Vagina (tissue), 2 donors: ENCODE results near the gene FAM180A. TPM values are rescaled to one million over a fixed set of nuclear protein-coding genes. Genes with fewer than 3 reads are reported as not detected.

Source experiments
- DNase-seq, 2 donors: peaks; one replicate each; pipeline ENCODE4 v3.0.0-alpha.2; 2017; ENCODE audit errors: extremely low spot score in 2 of 2
- H3K27ac ChIP-seq: fragments of 200-600 bp; sonication (generic); one replicate; pipeline ENCODE4 v1.5.1; 2019
- H3K27me3 ChIP-seq: fragments of 200-600 bp; sonication (generic); one replicate; pipeline ENCODE4 v1.5.1; 2019
- H3K36me3 ChIP-seq, 2 donors: fragments of 200-600 bp; sonication (generic); one replicate each; pipeline ENCODE4 v1.5.1; 2017 to 2019
- H3K4me1 ChIP-seq: fragments of 200-600 bp; sonication (generic); one replicate; pipeline ENCODE4 v1.5.1; 2019
- H3K4me3 ChIP-seq, 2 donors: fragments of 200-600 bp; sonication (generic); 1 replicate in 1 of 2; 2 replicates in 1 of 2; pipeline ENCODE4 v1.5.1; 2016 to 2019
- H3K9me3 ChIP-seq: fragments of 200-600 bp; sonication (generic); one replicate; pipeline ENCODE4 v1.5.1; 2019
- CTCF ChIP-seq, 3 experiments: fragments of 450-650 bp in 2 of 3; fragments of 200-600 bp in 1 of 3; sonication (generic) in 1 of 3; IDR thresholded peaks; one replicate each; pipeline ENCODE4 v1.5.1; 2017 to 2019; ENCODE audit warnings: antibody characterized with exemption in 3 of 3, mild to moderate bottlenecking in 2 of 3, moderate library complexity in 2 of 3
- POLR2A ChIP-seq, 2 donors: fragments of 450-650 bp; IDR thresholded peaks; one replicate each; pipeline ENCODE4 v1.6.1; 2017; ENCODE audit warnings: antibody characterized with exemption in 2 of 2, mild to moderate bottlenecking in 2 of 2, moderate library complexity in 2 of 2
- POLR2AphosphoS5 ChIP-seq, 2 donors: sonication (generic); formaldehyde crosslinking; IDR thresholded peaks; one replicate each; pipeline ENCODE4 v1.9.0; 2017; ENCODE audit warnings: antibody characterized with exemption in 2 of 2, mild to moderate bottlenecking in 2 of 2, low read depth in 1 of 2; ENCODE audit not compliant: insufficient read depth in 1 of 2
- intact Hi-C: fragments of 100-400 bp; cut with DNase I; formaldehyde crosslinking; loops from one replicate; pipeline ENCODE4 v1.15.1; 2023
- total RNA-seq: library from RNA; depleted of rRNA; stranded (reverse); fragments of >200 nt; gene quantifications from one replicate; pipeline ENCODE4 v1.2.3, GENCODE V29; 2016

The FAM180A gene
- total RNA-seq, 1 donor from 2014 or later, result 7.1 TPM

GRCh38 chr7:135711139-135711469, 37.5 kb downstream of the FAM180A start:
- no peak overlapping the region for H3K27ac ChIP-seq
- DNase-seq, result no peak
- TF ChIP-seq POLR2A (IDR thresholded peaks at IDR 0.05) (no peak), CTCF (IDR thresholded peaks at IDR 0.05) (no peak), POLR2AphosphoS5 (IDR thresholded peaks at IDR 0.05; ENCODE audit: insufficient read depth in 1 of 2, low read depth in 1 of 2) (no peak)
- no peaks in the 10 kb centered on the region for H3K9me3 ChIP-seq
- intact Hi-C loops, result no loop called here
- peaks cover under 1% of the 10 kb centered on the region for H3K4me1 ChIP-seq
- H3K27me3 ChIP-seq, result no peaks in the 10 kb centered on the region
- no peak overlapping the region for H3K4me3 ChIP-seq
- no peaks in the 10 kb centered on the region for H3K36me3 ChIP-seq

GRCh38 chr7:135710417-135711138, 38.0 kb downstream of the FAM180A start:
- DNase-seq, result no peak
- Histone ChIP-seq H3K27me3 (no peaks in the 10 kb centered on the region), H3K36me3 (no peaks in the 10 kb centered on the region), H3K4me3 (peak overlapping the region in 1 of 2 donors; percentile 27), H3K9me3 (no peaks in the 10 kb centered on the region), H3K27ac (no peak overlapping the region), H3K4me1 (peaks cover 5% of the 10 kb centered on the region)
- TF ChIP-seq POLR2AphosphoS5 (IDR thresholded peaks at IDR 0.05; ENCODE audit: insufficient read depth in 1 of 2, low read depth in 1 of 2) (no peak), CTCF (IDR thresholded peaks at IDR 0.05) (no peak), POLR2A (IDR thresholded peaks at IDR 0.05) (no peak)
- intact Hi-C loops, result no loop called here

- no peak for DNase-seq
- intact Hi-C loops, result no loop called here
- no peaks in the 10 kb centered on the region for H3K27me3 ChIP-seq
- peaks cover 5% of the 10 kb centered on the region for H3K4me1 ChIP-seq
- no peaks in the 10 kb centered on the region for H3K9me3 ChIP-seq
- TF ChIP-seq POLR2AphosphoS5 (IDR thresholded peaks at IDR 0.05; ENCODE audit: insufficient read depth in 1 of 2, low read depth in 1 of 2) (no peak), CTCF (IDR thresholded peaks at IDR 0.05) (no peak), POLR2A (IDR thresholded peaks at IDR 0.05) (no peak)
- no peak overlapping the region for H3K4me3 ChIP-seq
- no peak overlapping the region for H3K27ac ChIP-seq
- H3K36me3 ChIP-seq, result no peaks in the 10 kb centered on the region
Observed at GRCh38 chr7:135709508-135709907, 39.1 kb downstream of the FAM180A start.

GRCh38 chr7:135708041-135708440, 40.6 kb downstream of the FAM180A start:
- Histone ChIP-seq H3K27ac (no peak overlapping the region), H3K27me3 (no peaks in the 10 kb centered on the region), H3K4me1 (peaks cover 5% of the 10 kb centered on the region), H3K4me3 (no peak overlapping the region), H3K36me3 (no peaks in the 10 kb centered on the region), H3K9me3 (no peaks in the 10 kb centered on the region)
- TF ChIP-seq POLR2A (IDR thresholded peaks at IDR 0.05), result no peak
- no peak for TF ChIP-seq CTCF (IDR thresholded peaks at IDR 0.05)
- TF ChIP-seq POLR2AphosphoS5 (IDR thresholded peaks at IDR 0.05; ENCODE audit: insufficient read depth in 1 of 2, low read depth in 1 of 2), result no peak
- intact Hi-C loops, result no loop called here
- DNase-seq, result no peak

GRCh38 chr7:135707570-135707966, 41.0 kb downstream of the FAM180A start:
- intact Hi-C loops, result no loop called here
- TF ChIP-seq CTCF (IDR thresholded peaks at IDR 0.05), result no peak
- TF ChIP-seq POLR2AphosphoS5 (IDR thresholded peaks at IDR 0.05; ENCODE audit: insufficient read depth in 1 of 2, low read depth in 1 of 2), result no peak
- TF ChIP-seq POLR2A (IDR thresholded peaks at IDR 0.05), result no peak
- Histone ChIP-seq H3K27me3 (no peaks in the 10 kb centered on the region), H3K9me3 (no peaks in the 10 kb centered on the region), H3K27ac (no peak overlapping the region), H3K4me3 (no peak overlapping the region), H3K4me1 (peaks cover 5% of the 10 kb centered on the region), H3K36me3 (no peaks in the 10 kb centered on the region)
- no peak for DNase-seq
